RWPE2 (cell line): ENCODE measurements around the gene TIMM44.
"Not testable (repeated sequence)": the region's sequence is repeated elsewhere in the genome, so short reads cannot be mapped to it uniquely, and the experiment has no call there.

Source experiments
- ATAC-seq: fragments of 200-7000 bp; cut with Tn5 transposase; 3 replicates; pipeline ENCODE4 v1.9.1; 2021; ENCODE audit warnings: low read depth
- DNase-seq: peaks from one replicate; pipeline ENCODE4 v3.0.0-alpha.2; 2020; ENCODE audit warnings: low spot score
- H3K27ac ChIP-seq: fragments of 450-650 bp; 2 replicates; pipeline ENCODE4 v1.5.1; 2017; ENCODE audit warnings: mild to moderate bottlenecking; ENCODE audit not compliant: poor library complexity, severe bottlenecking
- H3K27me3 ChIP-seq: fragments of 250-450 bp; sonication (Bioruptor Pico); 2 replicates; pipeline ENCODE4 v1.5.1; 2021; ENCODE audit warnings: mild to moderate bottlenecking, moderate library complexity; ENCODE audit not compliant: insufficient read depth, poor library complexity, severe bottlenecking
- H3K36me3 ChIP-seq: fragments of 250-450 bp; sonication (Bioruptor Pico); 2 replicates; pipeline ENCODE4 v1.5.1; 2020; ENCODE audit warnings: low read depth, mild to moderate bottlenecking, moderate library complexity
- H3K4me1 ChIP-seq: fragments of 250-450 bp; sonication (Bioruptor Pico); 2 replicates; pipeline ENCODE4 v1.5.1; 2021; ENCODE audit warnings: mild to moderate bottlenecking, moderate library complexity; ENCODE audit not compliant: insufficient read depth, poor library complexity, severe bottlenecking
- H3K4me3 ChIP-seq: fragments of 250-450 bp; sonication (Bioruptor Pico); 2 replicates; pipeline ENCODE4 v1.5.1; 2021; ENCODE audit warnings: mild to moderate bottlenecking, moderate library complexity; ENCODE audit not compliant: severe bottlenecking
- H3K9me3 ChIP-seq: fragments of 250-450 bp; sonication (Bioruptor Pico); 2 replicates; pipeline ENCODE4 v1.5.1; 2021; ENCODE audit warnings: mild to moderate bottlenecking, moderate library complexity; ENCODE audit not compliant: severe bottlenecking
- CTCF ChIP-seq: fragments of 450-650 bp; IDR thresholded peaks from one replicate; pipeline ENCODE4 v1.5.1; 2017; ENCODE audit warnings: mild to moderate bottlenecking, moderate library complexity; ENCODE audit not compliant: poor library complexity, severe bottlenecking

The TIMM44 gene

DNA sequence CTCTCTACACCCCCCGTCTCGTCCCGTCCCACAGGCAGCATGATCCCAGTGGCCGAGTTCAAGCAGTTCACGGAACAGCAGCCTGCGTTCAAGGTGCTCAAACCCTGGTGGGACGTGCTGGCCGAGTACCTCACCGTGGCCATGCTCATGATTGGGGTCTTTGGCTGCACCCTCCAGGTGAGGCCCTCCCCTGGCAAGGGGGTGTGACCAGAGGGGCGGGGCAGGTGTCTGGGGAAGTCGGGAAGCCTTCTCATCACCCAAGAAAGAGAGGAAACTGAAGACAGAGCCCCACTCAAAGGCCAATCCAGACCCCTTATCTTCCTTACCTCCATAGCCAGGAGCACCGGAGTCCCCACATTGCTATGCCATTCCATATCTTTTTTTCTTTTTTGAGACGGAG is 47.9 kb downstream of the TIMM44 start:
- no peak for TF ChIP-seq CTCF
- H3K27ac ChIP-seq = peak overlapping the region; percentile 50
- H3K4me1 ChIP-seq = peaks cover 14% of the 10 kb centered on the region
- H3K36me3 ChIP-seq = peaks cover 13% of the 10 kb centered on the region
- H3K4me3 ChIP-seq = no peak overlapping the region
- DNase-seq (no peak), ATAC-seq (no peak)
- no peaks in the 10 kb centered on the region for H3K27me3 ChIP-seq
- no peaks in the 10 kb centered on the region for H3K9me3 ChIP-seq

- Histone ChIP-seq H3K4me1 (peaks cover 14% of the 10 kb centered on the region), H3K4me3 (no peak overlapping the region), H3K27ac (peak overlapping the region; percentile 50), H3K9me3 (no peaks in the 10 kb centered on the region), H3K36me3 (peaks cover 13% of the 10 kb centered on the region), H3K27me3 (no peaks in the 10 kb centered on the region)
- peak; percentile 81 for ATAC-seq
- TF ChIP-seq CTCF = no peak
- no peak for DNase-seq
Observed at GRCh38 chr19:7894612-7895309, 48.7 kb downstream of the TIMM44 start.

DNA sequence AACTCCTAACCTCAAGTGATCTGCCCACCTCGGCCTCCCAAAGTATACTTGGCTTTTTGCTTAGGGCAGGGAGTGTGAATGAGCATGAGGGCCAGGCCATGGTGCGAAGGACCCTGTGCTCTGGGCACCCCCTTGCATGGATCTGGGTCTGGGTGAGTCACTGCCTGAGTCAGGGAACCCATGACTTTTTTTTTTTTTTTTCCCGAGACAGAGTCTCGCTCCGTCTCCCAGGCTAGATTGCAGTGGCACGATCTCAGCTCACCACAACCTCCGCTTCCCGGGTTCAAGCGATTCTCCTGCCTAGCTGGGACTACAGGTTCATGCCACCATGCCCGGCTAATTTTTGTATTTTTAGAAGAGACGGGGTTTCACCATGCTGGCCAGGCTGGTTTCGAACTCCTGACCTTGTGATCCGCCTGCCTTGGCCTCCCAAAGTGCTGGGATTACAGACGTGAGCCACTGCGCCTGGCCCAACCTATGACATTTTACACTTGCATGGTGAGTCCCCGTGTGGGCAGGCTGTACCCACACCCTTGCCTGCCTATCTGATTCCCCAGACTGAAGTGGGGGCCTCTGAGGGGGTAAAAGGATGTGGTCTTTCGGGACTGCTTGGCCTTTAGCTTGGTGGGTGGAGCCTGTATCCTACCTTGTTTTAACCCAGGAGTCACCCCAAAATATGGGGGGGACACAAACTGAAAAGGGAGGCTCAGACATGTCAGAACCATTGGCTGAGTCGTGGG is 49.9 kb downstream of the TIMM44 start:
- H3K27me3 ChIP-seq, ATAC-seq, H3K36me3 ChIP-seq, H3K4me3 ChIP-seq, DNase-seq, H3K9me3 ChIP-seq: not testable (repeated sequence)
- peak overlapping the region; percentile 50 for H3K27ac ChIP-seq
- H3K4me1 ChIP-seq = peaks cover 14% of the 10 kb centered on the region

DNA sequence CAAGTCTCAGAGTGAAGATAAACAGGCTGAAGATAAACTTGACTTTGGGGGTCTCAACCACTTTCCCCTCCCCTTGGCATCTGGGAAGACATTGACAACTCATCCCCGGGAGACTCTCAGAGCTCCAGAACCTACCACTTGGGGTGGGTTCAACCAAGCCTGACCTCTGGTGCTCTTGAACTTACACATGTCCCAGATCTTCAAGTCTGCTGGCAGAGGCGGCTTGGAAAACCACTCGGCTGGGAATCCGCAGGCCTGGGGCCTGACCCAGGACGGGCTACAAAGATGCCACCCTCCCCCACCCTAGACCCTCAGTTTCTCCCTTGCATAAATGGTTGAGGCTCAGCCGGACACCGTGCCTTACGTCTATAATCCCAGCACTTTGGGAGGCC is 54.6 kb downstream of the TIMM44 start:
- Histone ChIP-seq H3K4me1 (no peaks in the 10 kb centered on the region), H3K36me3 (no peaks in the 10 kb centered on the region; the same call in 1 of the 2 replicates), H3K9me3 (no peaks in the 10 kb centered on the region), H3K27ac (no peak overlapping the region), H3K27me3 (no peaks in the 10 kb centered on the region), H3K4me3 (peak overlapping the region; percentile 52)
- ATAC-seq (no peak), DNase-seq (no peak)
- TF ChIP-seq CTCF = no peak

DNA sequence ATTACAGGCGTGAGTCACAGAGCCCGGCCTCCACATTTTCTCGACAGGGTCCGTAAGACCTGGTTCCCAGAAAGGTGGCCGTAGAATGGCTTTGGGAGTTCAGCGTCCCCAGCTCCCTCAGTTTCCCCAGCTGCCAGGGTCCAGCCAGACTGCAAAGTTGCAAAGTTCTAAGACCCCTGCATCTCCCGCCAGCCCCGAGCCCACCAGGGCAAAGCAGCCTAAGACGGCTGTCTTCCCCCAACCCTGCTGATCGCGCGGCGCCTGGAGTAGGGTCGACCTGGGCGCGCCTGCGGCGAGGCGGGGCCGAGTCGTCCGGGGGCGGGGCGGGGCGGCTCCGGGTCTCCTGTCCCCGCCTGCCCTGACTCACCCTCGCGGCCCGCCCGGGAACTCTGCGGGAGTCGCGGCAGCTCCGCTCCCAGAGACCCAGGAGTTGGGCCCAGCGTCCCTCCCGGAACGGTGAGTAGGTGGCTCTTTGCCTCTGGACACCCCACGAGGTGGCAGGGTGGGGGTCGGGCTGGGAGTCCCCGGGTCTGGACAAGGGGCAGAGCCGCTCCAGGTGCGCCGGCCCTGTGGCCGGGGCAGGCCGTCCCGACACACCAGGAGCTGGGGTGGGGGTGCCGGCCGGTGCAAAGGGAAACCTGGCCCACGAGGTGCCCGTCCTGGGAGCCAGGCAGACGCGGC is 55.2 kb downstream of the TIMM44 start, which contains the start of gene LRRC8E:
LRRC8E (plus strand) TSS at position 366 of the 681 bp plus-strand sequence. CDS start 7,094 bp downstream, outside the sequence.
- H3K27ac ChIP-seq = no peak within 1 kb of the TSS
- DNase-seq (no peak), ATAC-seq (peak; percentile 94)
- H3K4me1 ChIP-seq = no peaks in the 10 kb centered on the region
- no peaks in the 10 kb centered on the region for H3K27me3 ChIP-seq
- H3K4me3 ChIP-seq = peak within 1 kb of the TSS; percentile 52
- H3K36me3 ChIP-seq = no peaks in the 10 kb centered on the region; the same call in 1 of the 2 replicates
- H3K9me3 ChIP-seq = no peaks in the 10 kb centered on the region
- TF ChIP-seq CTCF = no peak
